ENCODE measurements around the gene CDH23.

Gene CDH23

GRCh38 chr10:71745664-71746250 is 349.0 kb downstream of the CDH23 start:
- ChIA-PET CTCF (interaction anchor here (0.8 to 1.3 kb wide), 2 partner anchors 29 to 34 kb away, joined by 3 to 5 read pairs; no protein-coding TSS in a partner anchor), POLR2A (no interaction called here)
- TF ChIP-seq FOXA1 (IDR thresholded peaks at IDR 0.05), result no peak
- no peak for TF ChIP-seq LEF1 (IDR thresholded peaks at IDR 0.05; ENCODE audit: borderline replicate concordance)
- no peak for TF ChIP-seq ZNF384 (IDR thresholded peaks at IDR 0.05)
- TF ChIP-seq CTBP1 (IDR thresholded peaks at IDR 0.05; ENCODE audit: borderline replicate concordance), result no peak
- no peak for DNase-seq (ENCODE audit: extremely low spot score)

GRCh38 chr10:71746344-71747037 is 349.8 kb downstream of the CDH23 start:
- TF ChIP-seq TARDBP (IDR thresholded peaks at IDR 0.05), result no peak
- TF ChIP-seq FOXA1 (IDR thresholded peaks at IDR 0.05), result no peak
- no peak for TF ChIP-seq HDGF (IDR thresholded peaks at IDR 0.05; ENCODE audit: borderline replicate concordance)
- TF ChIP-seq ARNT (IDR thresholded peaks at IDR 0.05), result no peak
- no peak for TF ChIP-seq L3MBTL2 (conservative IDR thresholded peaks at IDR 0.05)
- TF ChIP-seq SUZ12 (IDR thresholded peaks at IDR 0.05), result no peak
- no peak for TF ChIP-seq NFRKB (IDR thresholded peaks at IDR 0.05)
- no peak for TF ChIP-seq FOXK2 (IDR thresholded peaks at IDR 0.05)
- TF ChIP-seq PKNOX1 (IDR thresholded peaks at IDR 0.05), result no peak
- no peak for TF ChIP-seq ELF4 (IDR thresholded peaks at IDR 0.05)
- TF ChIP-seq LEF1 (IDR thresholded peaks at IDR 0.05; ENCODE audit: borderline replicate concordance), result no peak
- no peak for TF ChIP-seq ZNF384 (IDR thresholded peaks at IDR 0.05)
- no peak for TF ChIP-seq BHLHE40 (IDR thresholded peaks at IDR 0.05; ENCODE audit: borderline replicate concordance)
- TF ChIP-seq CTBP1 (IDR thresholded peaks at IDR 0.05; ENCODE audit: borderline replicate concordance), result no peak
- POLR2A ChIA-PET, result no interaction called here
- DNase-seq (ENCODE audit: extremely low spot score), result peak; percentile 28
- CTCF ChIA-PET, result interaction anchor here (0.8 to 1.3 kb wide), 2 partner anchors 28 to 35 kb away, joined by 3 to 5 read pairs; no protein-coding TSS in a partner anchor

- no peak for DNase-seq (ENCODE audit: extremely low spot score)
- TF ChIP-seq FOXM1 (IDR thresholded peaks at IDR 0.05; ENCODE audit: borderline replicate concordance) (no peak), FOXA1 (IDR thresholded peaks at IDR 0.05) (no peak), TARDBP (IDR thresholded peaks at IDR 0.05) (no peak), SP1 (IDR thresholded peaks at IDR 0.05) (no peak)
- ChIA-PET CTCF (interaction anchor here (1.3 kb wide), 1 partner anchor 27 kb away, joined by 3 read pairs; no protein-coding TSS in a partner anchor), POLR2A (no interaction called here)
These were observed 350.4 kb downstream of the CDH23 start for GRCh38 chr10:71747039-71747531.

- POLR2A ChIA-PET, result no interaction called here
- CTCF ChIA-PET, result interaction anchor here (0.7 kb wide), 1 partner anchor 11 kb away, joined by 3 read pairs; no protein-coding TSS in a partner anchor
- no peak for DNase-seq (ENCODE audit: extremely low spot score)
- TF ChIP-seq HDGF (IDR thresholded peaks at IDR 0.05; ENCODE audit: borderline replicate concordance), result no peak
- TF ChIP-seq TARDBP (IDR thresholded peaks at IDR 0.05), result no peak
- TF ChIP-seq L3MBTL2 (conservative IDR thresholded peaks at IDR 0.05), result no peak
- TF ChIP-seq ZNF384 (IDR thresholded peaks at IDR 0.05), result no peak
- TF ChIP-seq ARNT (IDR thresholded peaks at IDR 0.05), result no peak
- TF ChIP-seq FOXM1 (IDR thresholded peaks at IDR 0.05; ENCODE audit: borderline replicate concordance), result no peak
- TF ChIP-seq CTBP1 (IDR thresholded peaks at IDR 0.05; ENCODE audit: borderline replicate concordance), result no peak
These were observed 351.1 kb downstream of the CDH23 start for GRCh38 chr10:71747551-71748523.

- DNase-seq (ENCODE audit: extremely low spot score), result no peak
- POLR2A ChIA-PET, result no interaction called here
- CTCF ChIA-PET, result no interaction called here
- TF ChIP-seq ELF4 (IDR thresholded peaks at IDR 0.05) (no peak), FOXM1 (IDR thresholded peaks at IDR 0.05; ENCODE audit: borderline replicate concordance) (no peak), SP1 (IDR thresholded peaks at IDR 0.05) (no peak), TARDBP (IDR thresholded peaks at IDR 0.05) (no peak), ARNT (IDR thresholded peaks at IDR 0.05) (no peak), HDGF (IDR thresholded peaks at IDR 0.05; ENCODE audit: borderline replicate concordance) (no peak), NFRKB (IDR thresholded peaks at IDR 0.05) (no peak), FOXK2 (IDR thresholded peaks at IDR 0.05) (no peak)
These were observed 352.0 kb downstream of the CDH23 start for GRCh38 chr10:71748671-71749191.

GRCh38 chr10:71749396-71749795 is 352.7 kb downstream of the CDH23 start:
- ChIA-PET CTCF (no interaction called here), POLR2A (no interaction called here)
- TF ChIP-seq LEF1 (IDR thresholded peaks at IDR 0.05; ENCODE audit: borderline replicate concordance) (no peak), ZNF384 (IDR thresholded peaks at IDR 0.05) (no peak), SP1 (IDR thresholded peaks at IDR 0.05) (no peak), ELF4 (IDR thresholded peaks at IDR 0.05) (no peak), PKNOX1 (IDR thresholded peaks at IDR 0.05) (no peak), FOXK2 (IDR thresholded peaks at IDR 0.05) (no peak), FOXA1 (IDR thresholded peaks at IDR 0.05) (no peak), ARNT (IDR thresholded peaks at IDR 0.05) (no peak), HDGF (IDR thresholded peaks at IDR 0.05; ENCODE audit: borderline replicate concordance) (no peak), TARDBP (IDR thresholded peaks at IDR 0.05) (no peak), NFRKB (IDR thresholded peaks at IDR 0.05) (no peak), CTBP1 (IDR thresholded peaks at IDR 0.05; ENCODE audit: borderline replicate concordance) (no peak), SUZ12 (IDR thresholded peaks at IDR 0.05) (no peak), BHLHE40 (IDR thresholded peaks at IDR 0.05; ENCODE audit: borderline replicate concordance) (no peak), FOXM1 (IDR thresholded peaks at IDR 0.05; ENCODE audit: borderline replicate concordance) (no peak), L3MBTL2 (conservative IDR thresholded peaks at IDR 0.05) (no peak)
- DNase-seq (ENCODE audit: extremely low spot score), result no peak

Data from HEK293T (cell line).